Right lobe of liver (tissue), 6 donors: Measurements from ENCODE around the gene TIMP2. TPM values are rescaled to one million over a fixed set of nuclear protein-coding genes. Genes with fewer than 3 reads are reported as not detected.
"Not testable (repeated sequence)": the region's sequence is repeated elsewhere in the genome, so short reads cannot be mapped to it uniquely, and the experiment has no call there.

Experiments
- ATAC-seq, 4 donors: fragments of 200-7000 bp; cut with Tn5 transposase; one replicate each; pipeline ENCODE4 v1.9.1; 2020; ENCODE audit warnings: mild to moderate bottlenecking in 4 of 4, moderate library complexity in 4 of 4
- DNase-seq, 3 donors: peaks; one replicate each; pipeline ENCODE4 v3.0.0-alpha.2; 2020
- H3K27ac ChIP-seq, 3 donors: fragments of 200-600 bp; one replicate each; pipeline ENCODE4 v1.8.0; 2022
- H3K27me3 ChIP-seq, 2 donors: fragments of 200-600 bp; one replicate each; pipeline ENCODE4 v1.8.0; 2022
- H3K36me3 ChIP-seq, 4 donors: fragments of 200-600 bp; sonication (generic) in 1 of 4; one replicate each; pipeline versions ENCODE4 v1.5.1 to v1.8.0; 2017 to 2022; ENCODE audit warnings: control low read depth in 1 of 4
- H3K4me1 ChIP-seq, 4 donors: fragments of 200-600 bp; sonication (generic) in 1 of 4; one replicate each; pipeline versions ENCODE4 v1.5.1 to v1.8.0; 2017 to 2022; ENCODE audit warnings: control low read depth in 1 of 4
- H3K4me3 ChIP-seq, 3 donors: fragments of 200-600 bp; one replicate each; pipeline ENCODE4 v1.8.0; 2022
- H3K9me3 ChIP-seq, 4 donors: fragments of 200-600 bp; sonication (generic) in 1 of 4; one replicate each; pipeline versions ENCODE4 v1.5.1 to v1.8.0; 2017 to 2022; ENCODE audit warnings: control low read depth in 1 of 4
- POLR2A ChIP-seq: fragments of 450-650 bp; IDR thresholded peaks from one replicate; pipeline ENCODE4 v1.6.1; 2017; ENCODE audit warnings: antibody characterized with exemption, mild to moderate bottlenecking
- WGBS: methylation state at CpG from one replicate; pipeline ENCODE4 v1.1.6; 2018; ENCODE audit warnings: low coverage, low lambda C conversion rate; ENCODE audit not compliant: insufficient coverage; ENCODE audit errors: missing lambda C conversion rate; 5-methylcytosine and 5-hydroxymethylcytosine counted together
- intact Hi-C, 2 donors: fragments of 100-400 bp; cut with DNase I; formaldehyde crosslinking; loops; one replicate each; pipeline versions ENCODE4 v1.11.2 to v1.14.1; 2022
- total RNA-seq, 6 experiments: library from RNA; depleted of rRNA in 2 of 6; stranded (reverse); fragments of >200 nt in 2 of 6; fragmentation: NEBNext Ultra II Directional in 3 of 6; extraction: Animal tissue kit (Norgen Biotek cat#: 25700) in 3 of 6; gene quantifications; one replicate each; pipeline versions ENCODE4 v1.1.0 to v1.2.4, GENCODE V29; 2016 to 2023
- TF ChIP-seq, protein P1 (sequence below), 4 donors: fragments of 200-600 bp in 3 of 4; fragments of 450-650 bp in 1 of 4; IDR thresholded peaks; one replicate each; pipeline versions ENCODE4 v1.5.1 to v1.8.0; 2016 to 2022; ENCODE audit warnings: antibody characterized with exemption in 4 of 4, mild to moderate bottlenecking in 2 of 4
- donor health status: DM: no; HTN: yes; CAD: no.
- donor health status: DM: no; HTN: no; CAD: no.
- donor health status: DM: no; HTN: no; CAD: no.
- donor health status: DM: no; HTN: yes; CAD: no.
- donor health status: DM: no; HTN: yes; CAD: no.

The TIMP2 gene
- total RNA-seq, 6 experiments from 2014 or later, result 18.9 to 36.1 (median 26.7) TPM

- H3K9me3 ChIP-seq, result no peaks in the 10 kb centered on the region
Measured at GRCh38 chr17:78917451-78918275, 7.5 kb downstream of the TIMP2 start.

GRCh38 chr17:78915872-78916632, 9.1 kb downstream of the TIMP2 start:
- Histone ChIP-seq H3K27me3 (no peaks in the 10 kb centered on the region), H3K4me3 (no peak overlapping the region), H3K27ac (peak overlapping the region; percentile 40 to 68 (median 67)), H3K4me1 (peaks cover 0 to 13% (median 7%) of the 10 kb centered on the region in 4 donors), H3K9me3 (no peaks in the 10 kb centered on the region), H3K36me3 (no peaks in the 10 kb centered on the region)
- ATAC-seq, result peak; percentile 58 to 72 (median 65)
- intact Hi-C loops, result no loop called here
- WGBS, result 54% methylated on average over 13 of the region's 17 CpGs
- DNase-seq, result peak in 2 of 3 donors; percentile 35 to 60
- TF ChIP-seq, protein P1, sequence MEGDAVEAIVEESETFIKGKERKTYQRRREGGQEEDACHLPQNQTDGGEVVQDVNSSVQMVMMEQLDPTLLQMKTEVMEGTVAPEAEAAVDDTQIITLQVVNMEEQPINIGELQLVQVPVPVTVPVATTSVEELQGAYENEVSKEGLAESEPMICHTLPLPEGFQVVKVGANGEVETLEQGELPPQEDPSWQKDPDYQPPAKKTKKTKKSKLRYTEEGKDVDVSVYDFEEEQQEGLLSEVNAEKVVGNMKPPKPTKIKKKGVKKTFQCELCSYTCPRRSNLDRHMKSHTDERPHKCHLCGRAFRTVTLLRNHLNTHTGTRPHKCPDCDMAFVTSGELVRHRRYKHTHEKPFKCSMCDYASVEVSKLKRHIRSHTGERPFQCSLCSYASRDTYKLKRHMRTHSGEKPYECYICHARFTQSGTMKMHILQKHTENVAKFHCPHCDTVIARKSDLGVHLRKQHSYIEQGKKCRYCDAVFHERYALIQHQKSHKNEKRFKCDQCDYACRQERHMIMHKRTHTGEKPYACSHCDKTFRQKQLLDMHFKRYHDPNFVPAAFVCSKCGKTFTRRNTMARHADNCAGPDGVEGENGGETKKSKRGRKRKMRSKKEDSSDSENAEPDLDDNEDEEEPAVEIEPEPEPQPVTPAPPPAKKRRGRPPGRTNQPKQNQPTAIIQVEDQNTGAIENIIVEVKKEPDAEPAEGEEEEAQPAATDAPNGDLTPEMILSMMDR (IDR thresholded peaks at IDR 0.05), result no peak
- TF ChIP-seq POLR2A, result no peak

More at GRCh38 chr17:78917451-78918275, 7.5 kb downstream of the TIMP2 start:
- peaks cover 0 to 16% (median 9%) of the 10 kb centered on the region in 4 donors for H3K4me1 ChIP-seq
- WGBS, result 73% methylated on average over 15 of the region's 21 CpGs
- intact Hi-C loops, result no loop called here
- DNase-seq (no peak), ATAC-seq (no peak)
- no peaks in the 10 kb centered on the region for H3K27me3 ChIP-seq
- H3K27ac ChIP-seq, result no peak overlapping the region
- TF ChIP-seq, protein P1 (IDR thresholded peaks at IDR 0.05), result no peak
- no peak for TF ChIP-seq POLR2A
- no peaks in the 10 kb centered on the region for H3K36me3 ChIP-seq
- no peak overlapping the region for H3K4me3 ChIP-seq

- ATAC-seq, result no peak
- intact Hi-C loops, result no loop called here
Measured at GRCh38 chr17:78913115-78913514, 12.1 kb downstream of the TIMP2 start.

DNA sequence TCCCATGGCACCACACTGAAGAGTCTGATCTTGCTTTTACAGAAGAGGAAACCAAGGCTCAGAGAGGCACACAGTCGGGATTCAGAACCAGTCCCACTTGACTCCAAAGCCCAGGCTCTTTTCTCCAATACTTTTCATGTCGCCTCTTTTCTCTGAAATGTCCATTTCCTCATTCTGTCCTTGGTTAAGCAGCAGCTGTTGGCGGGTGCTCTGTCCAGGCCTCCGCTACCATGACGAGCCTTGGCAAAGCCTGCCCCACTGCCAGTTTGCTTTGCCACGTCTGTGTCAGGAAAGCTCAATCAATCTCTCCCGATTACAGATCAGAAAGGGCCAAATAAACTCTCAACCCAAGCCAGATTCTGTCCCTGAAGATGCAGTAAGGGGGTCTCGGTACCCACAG, 13.1 kb downstream of the TIMP2 start:
- WGBS, result 70% methylated on average over 7 of the region's 8 CpGs
- intact Hi-C loops, result no loop called here

More at GRCh38 chr17:78913115-78913514, 12.1 kb downstream of the TIMP2 start:
- no peaks in the 10 kb centered on the region for H3K36me3 ChIP-seq
- H3K27me3 ChIP-seq, result no peaks in the 10 kb centered on the region
- H3K4me3 ChIP-seq, result no peak overlapping the region
- 97% methylated on average over 14 of the region's 15 CpGs for WGBS
- H3K4me1 ChIP-seq, result peaks cover 0 to 4% (median 0%) of the 10 kb centered on the region in 4 donors
- TF ChIP-seq, protein P1 (IDR thresholded peaks at IDR 0.05), result no peak
- no peak for TF ChIP-seq POLR2A
- no peak overlapping the region for H3K27ac ChIP-seq
- DNase-seq, result no peak
- no peaks in the 10 kb centered on the region for H3K9me3 ChIP-seq

GRCh38 chr17:78911543-78911942, 13.6 kb downstream of the TIMP2 start:
- not testable (repeated sequence) for H3K9me3 ChIP-seq
- 80% methylated on average over 7 of the region's 7 CpGs for WGBS

More for the DNA sequence above, 13.1 kb downstream of the TIMP2 start:
- Histone ChIP-seq H3K27me3 (no peaks in the 10 kb centered on the region), H3K36me3 (no peaks in the 10 kb centered on the region), H3K9me3 (no peaks in the 10 kb centered on the region), H3K4me3 (no peak overlapping the region), H3K27ac (no peak overlapping the region), H3K4me1 (peaks cover 0 to 4% (median 0%) of the 10 kb centered on the region in 4 donors)
- TF ChIP-seq, protein P1 (IDR thresholded peaks at IDR 0.05), result no peak
- no peak for TF ChIP-seq POLR2A
- ATAC-seq (no peak), DNase-seq (no peak)

More at GRCh38 chr17:78911543-78911942, 13.6 kb downstream of the TIMP2 start:
- intact Hi-C loops, H3K36me3 ChIP-seq, DNase-seq, H3K4me3 ChIP-seq, H3K27ac ChIP-seq, H3K4me1 ChIP-seq, ATAC-seq, H3K27me3 ChIP-seq: not testable (repeated sequence)
